Measurements from ENCODE around the gene CYP4F2. TPM values are rescaled to one million over a fixed set of nuclear protein-coding genes. Genes with fewer than 3 reads are reported as not detected.
A peak's percentile ranks its signal among the peaks of the same experiment; 100 is the strongest.
"Not testable (repeated sequence)": the region's sequence is repeated elsewhere in the genome, so short reads cannot be mapped to it uniquely, and the experiment has no call there.

Gene CYP4F2
- total RNA-seq, 1 donor from 2014 or later, result not detected

GRCh38 chr19:15864824-15865223 lies 33.0 kb downstream of the CYP4F2 start:
- H3K36me3 Mint-ChIP-seq (ENCODE audit: low read depth), result no peaks in the 10 kb centered on the region
- H3K27ac Mint-ChIP-seq, result no peak overlapping the region
- intact Hi-C loops (cut with micrococcal nuclease), result no loop called here
- peaks cover 27% of the 10 kb centered on the region for H3K4me1 Mint-ChIP-seq (ENCODE audit: low read depth)
- no peaks in the 10 kb centered on the region for H3K9me3 Mint-ChIP-seq
- H3K27me3 Mint-ChIP-seq (ENCODE audit: low read depth), result peaks cover 8% of the 10 kb centered on the region
- DNase-seq (ENCODE audit: low spot score), result no peak
- no peak overlapping the region for H3K4me3 Mint-ChIP-seq (ENCODE audit: low read depth)

- intact Hi-C loops (cut with micrococcal nuclease), result no loop called here
- DNase-seq (ENCODE audit: low spot score), result no peak
- no peaks in the 10 kb centered on the region for H3K9me3 Mint-ChIP-seq
- H3K4me1 Mint-ChIP-seq (ENCODE audit: low read depth), result peaks cover 18% of the 10 kb centered on the region
- no peak overlapping the region for H3K4me3 Mint-ChIP-seq (ENCODE audit: low read depth)
- no peak overlapping the region for H3K27ac Mint-ChIP-seq
- H3K36me3 Mint-ChIP-seq (ENCODE audit: low read depth), result no peaks in the 10 kb centered on the region
- H3K27me3 Mint-ChIP-seq (ENCODE audit: low read depth), result peaks cover 8% of the 10 kb centered on the region
These were observed 34.6 kb downstream of the CYP4F2 start for GRCh38 chr19:15863272-15863671.

GRCh38 chr19:15862444-15862843 lies 35.4 kb downstream of the CYP4F2 start:
- Mint-ChIP-seq H3K4me3 (ENCODE audit: low read depth) (no peak overlapping the region), H3K4me1 (ENCODE audit: low read depth) (peaks cover 14% of the 10 kb centered on the region), H3K27ac (no peak overlapping the region), H3K27me3 (ENCODE audit: low read depth) (peaks cover 8% of the 10 kb centered on the region), H3K36me3 (ENCODE audit: low read depth) (no peaks in the 10 kb centered on the region), H3K9me3 (no peaks in the 10 kb centered on the region)
- no peak for DNase-seq (ENCODE audit: low spot score)
- intact Hi-C loops (cut with micrococcal nuclease), result no loop called here

- no peak overlapping the region for H3K4me3 Mint-ChIP-seq (ENCODE audit: low read depth)
- DNase-seq (ENCODE audit: low spot score), result no peak
- peaks cover 7% of the 10 kb centered on the region for H3K27me3 Mint-ChIP-seq (ENCODE audit: low read depth)
- no peaks in the 10 kb centered on the region for H3K9me3 Mint-ChIP-seq
- H3K36me3 Mint-ChIP-seq (ENCODE audit: low read depth), result no peaks in the 10 kb centered on the region
- intact Hi-C loops (cut with micrococcal nuclease), result no loop called here
- peaks cover 5% of the 10 kb centered on the region for H3K4me1 Mint-ChIP-seq (ENCODE audit: low read depth)
- H3K27ac Mint-ChIP-seq, result no peak overlapping the region
These were observed 37.4 kb downstream of the CYP4F2 start for GRCh38 chr19:15860522-15860921.

- Mint-ChIP-seq H3K36me3 (ENCODE audit: low read depth) (no peaks in the 10 kb centered on the region), H3K4me1 (ENCODE audit: low read depth) (no peaks in the 10 kb centered on the region), H3K4me3 (ENCODE audit: low read depth) (no peak overlapping the region), H3K27me3 (ENCODE audit: low read depth) (peaks cover 7% of the 10 kb centered on the region), H3K9me3 (no peaks in the 10 kb centered on the region), H3K27ac (no peak overlapping the region)
- no peak for DNase-seq (ENCODE audit: low spot score)
- intact Hi-C loops (cut with micrococcal nuclease), result no loop called here
These were observed 38.7 kb downstream of the CYP4F2 start for GRCh38 chr19:15859187-15859586.

- peaks cover 3% of the 10 kb centered on the region for H3K27me3 Mint-ChIP-seq (ENCODE audit: low read depth)
- H3K9me3 Mint-ChIP-seq, result no peaks in the 10 kb centered on the region
- intact Hi-C loops (cut with micrococcal nuclease), result no loop called here
- DNase-seq (ENCODE audit: low spot score), result no peak
- H3K4me3 Mint-ChIP-seq (ENCODE audit: low read depth), result no peak overlapping the region
- H3K27ac Mint-ChIP-seq, result no peak overlapping the region
- peaks cover 6% of the 10 kb centered on the region for H3K4me1 Mint-ChIP-seq (ENCODE audit: low read depth)
- H3K36me3 Mint-ChIP-seq (ENCODE audit: low read depth), result peaks cover 4% of the 10 kb centered on the region
These were observed 47.5 kb downstream of the CYP4F2 start for GRCh38 chr19:15850385-15850784.

- DNase-seq (ENCODE audit: low spot score), result no peak
- Mint-ChIP-seq H3K9me3 (peaks cover 4% of the 10 kb centered on the region), H3K4me3 (ENCODE audit: low read depth) (no peak overlapping the region), H3K27ac (no peak overlapping the region), H3K27me3 (ENCODE audit: low read depth) (no peaks in the 10 kb centered on the region), H3K36me3 (ENCODE audit: low read depth) (peaks cover 8% of the 10 kb centered on the region), H3K4me1 (ENCODE audit: low read depth) (peaks cover 30% of the 10 kb centered on the region)
- intact Hi-C loops (cut with micrococcal nuclease), result no loop called here
These were observed 51.0 kb downstream of the CYP4F2 start for GRCh38 chr19:15846923-15847322.

GRCh38 chr19:15843894-15844222 lies 54.0 kb downstream of the CYP4F2 start:
- not testable (repeated sequence) for H3K4me3 Mint-ChIP-seq (ENCODE audit: low read depth); H3K27me3 Mint-ChIP-seq (ENCODE audit: low read depth)
- peak overlapping the region; percentile 80 for H3K27ac Mint-ChIP-seq

GRCh38 chr19:15843203-15843893 lies 54.5 kb downstream of the CYP4F2 start:
- Mint-ChIP-seq H3K9me3 (peaks cover 4% of the 10 kb centered on the region), H3K36me3 (ENCODE audit: low read depth) (peaks cover 8% of the 10 kb centered on the region), H3K27ac (peak overlapping the region; percentile 80), H3K4me3 (ENCODE audit: low read depth) (no peak overlapping the region), H3K27me3 (ENCODE audit: low read depth) (no peaks in the 10 kb centered on the region), H3K4me1 (ENCODE audit: low read depth) (peaks cover 38% of the 10 kb centered on the region)
- DNase-seq (ENCODE audit: low spot score), result no peak
- intact Hi-C loops (cut with micrococcal nuclease), result no loop called here

More at GRCh38 chr19:15843894-15844222, 54.0 kb downstream of the CYP4F2 start:
- intact Hi-C loops (cut with micrococcal nuclease); H3K9me3 Mint-ChIP-seq; H3K36me3 Mint-ChIP-seq (ENCODE audit: low read depth); DNase-seq (ENCODE audit: low spot score): not testable (repeated sequence)
- H3K4me1 Mint-ChIP-seq (ENCODE audit: low read depth), result peaks cover 33% of the 10 kb centered on the region

- Mint-ChIP-seq H3K27ac (peak overlapping the region; percentile 20), H3K4me1 (ENCODE audit: low read depth) (peaks cover 49% of the 10 kb centered on the region), H3K4me3 (ENCODE audit: low read depth) (no peak overlapping the region), H3K27me3 (ENCODE audit: low read depth) (no peaks in the 10 kb centered on the region), H3K36me3 (ENCODE audit: low read depth) (peaks cover 8% of the 10 kb centered on the region), H3K9me3 (peaks cover 4% of the 10 kb centered on the region)
- intact Hi-C loops (cut with micrococcal nuclease), result no loop called here
- DNase-seq (ENCODE audit: low spot score), result no peak
These were observed 55.9 kb downstream of the CYP4F2 start for GRCh38 chr19:15841875-15842569.

GRCh38 chr19:15840833-15841232 lies 57.0 kb downstream of the CYP4F2 start:
- H3K36me3 Mint-ChIP-seq (ENCODE audit: low read depth), result peaks cover 4% of the 10 kb centered on the region
- H3K27ac Mint-ChIP-seq, result no peak overlapping the region
- intact Hi-C loops (cut with micrococcal nuclease), result no loop called here
- H3K9me3 Mint-ChIP-seq, result peaks cover 4% of the 10 kb centered on the region
- DNase-seq (ENCODE audit: low spot score), result no peak
- H3K27me3 Mint-ChIP-seq (ENCODE audit: low read depth), result no peaks in the 10 kb centered on the region
- no peak overlapping the region for H3K4me3 Mint-ChIP-seq (ENCODE audit: low read depth)
- peaks cover 50% of the 10 kb centered on the region for H3K4me1 Mint-ChIP-seq (ENCODE audit: low read depth)

- H3K27me3 Mint-ChIP-seq (ENCODE audit: low read depth); DNase-seq (ENCODE audit: low spot score); H3K4me3 Mint-ChIP-seq (ENCODE audit: low read depth); H3K27ac Mint-ChIP-seq; H3K9me3 Mint-ChIP-seq; H3K36me3 Mint-ChIP-seq (ENCODE audit: low read depth): not testable (repeated sequence)
- H3K4me1 Mint-ChIP-seq (ENCODE audit: low read depth), result peaks cover 47% of the 10 kb centered on the region
- intact Hi-C loops (cut with micrococcal nuclease), result loop anchor here (5.0 kb wide), 1 partner anchor 237 kb away; the partner anchor contains the start of gene TPM4
These were observed 58.0 kb downstream of the CYP4F2 start for GRCh38 chr19:15839888-15840287.

- intact Hi-C loops (cut with micrococcal nuclease), result loop anchor here (5.0 kb wide), 1 partner anchor 239 kb away; the partner anchor contains the start of gene TPM4
- H3K27me3 Mint-ChIP-seq (ENCODE audit: low read depth), result no peaks in the 10 kb centered on the region
These were observed 59.5 kb downstream of the CYP4F2 start for GRCh38 chr19:15838351-15838750.

More at GRCh38 chr19:15838351-15838750, 59.5 kb downstream of the CYP4F2 start:
- H3K27ac Mint-ChIP-seq, result peak overlapping the region; percentile 11
- no peak for DNase-seq (ENCODE audit: low spot score)
- H3K4me3 Mint-ChIP-seq (ENCODE audit: low read depth), result no peak overlapping the region
- H3K36me3 Mint-ChIP-seq (ENCODE audit: low read depth), result no peaks in the 10 kb centered on the region
- H3K4me1 Mint-ChIP-seq (ENCODE audit: low read depth), result peaks cover 37% of the 10 kb centered on the region
- H3K9me3 Mint-ChIP-seq, result no peaks in the 10 kb centered on the region
